H1 (cell line): ENCODE data around the gene GSDME. TPM values are rescaled to one million over a fixed set of nuclear protein-coding genes. Genes with fewer than 3 reads are reported as not detected.

Experiments
- CTCF ChIA-PET: fragments of 300-600 bp; sonication (Branson Sonifier 250); formaldehyde crosslinking; loops from one replicate; lab custom pipeline; 2021; ENCODE audit not compliant: partially characterized antibody; lab: Charles Lee
- POLR2A ChIA-PET: fragments of 300-600 bp; sonication (Branson Sonifier 250); formaldehyde crosslinking; loops from one replicate; lab custom pipeline; 2021; ENCODE audit warnings: inconsistent platforms; ENCODE audit not compliant: partially characterized antibody; lab: Charles Lee
- DNase-seq, 2 experiments: peaks; one replicate each; pipeline versions ENCODE4 v3.0.0 to v3.0.0-alpha.2; 2010 to 2022; ENCODE audit warnings: low spot score in 2 of 2, low read depth in 1 of 2, mixed read lengths in 1 of 2
- FAIRE-seq: peaks from 2 replicates; lab custom pipeline; 2011; peaks lifted over from hg19 to GRCh38; lab: Jason Lieb, UNC
- H2AFZ ChIP-seq: 2 replicates; pipeline ENCODE4 v1.8.1; 2012; ENCODE audit warnings: low read length, inconsistent platforms
- H2AK5ac ChIP-seq: 2 replicates; pipeline ENCODE4 v1.6.1; 2013; ENCODE audit warnings: low read depth, low read length
- H2BK120ac ChIP-seq: replicated peaks from 2 replicates; pipeline ENCODE3; 2013; ENCODE audit warnings: low read depth, low read length, inconsistent platforms
- H2BK12ac ChIP-seq: 2 replicates; pipeline ENCODE4 v1.6.1; 2013; ENCODE audit warnings: low read depth, low read length
- H2BK15ac ChIP-seq: 2 replicates; pipeline ENCODE4 v1.6.1; 2013; ENCODE audit warnings: low read length
- H2BK20ac ChIP-seq: 2 replicates; pipeline ENCODE4 v1.6.1; 2013; ENCODE audit warnings: low read length
- H2BK5ac ChIP-seq: 2 replicates; pipeline ENCODE4 v1.6.1; 2013; ENCODE audit warnings: low read depth, low read length
- H3K14ac ChIP-seq: 2 replicates; pipeline ENCODE4 v1.6.1; 2013; ENCODE audit warnings: inconsistent platforms; ENCODE audit not compliant: insufficient read length
- H3K18ac ChIP-seq: 2 replicates; pipeline ENCODE4 v1.6.1; 2013; ENCODE audit warnings: low read length; ENCODE audit errors: extremely low read depth
- H3K23ac ChIP-seq: 2 replicates; pipeline ENCODE4 v1.6.1; 2013; ENCODE audit warnings: inconsistent platforms; ENCODE audit not compliant: insufficient read length
- H3K23me2 ChIP-seq: 2 replicates; pipeline ENCODE4 v1.6.1; 2013; ENCODE audit warnings: low read depth, low read length
- H3K27ac ChIP-seq: 2 replicates; pipeline ENCODE4 v1.6.1; 2011; ENCODE audit warnings: low read depth, low read length, inconsistent platforms
- H3K27me3 ChIP-seq, 4 experiments: replicated peaks in 1 of 4; 1 replicate in 1 of 4; 2 replicates in 3 of 4; pipeline versions ENCODE4 v1.6.1 to v1.8.1; 2011 to 2013; ENCODE audit warnings: low read length in 3 of 4, mild to moderate bottlenecking in 3 of 4, inconsistent platforms in 2 of 4, mixed read lengths in 2 of 4, moderate library complexity in 1 of 4; ENCODE audit not compliant: control insufficient read depth in 3 of 4, insufficient read depth in 3 of 4; ENCODE audit errors: extremely low read depth in 1 of 4
- H3K36me3 ChIP-seq, 4 experiments: 2 replicates each; pipeline versions ENCODE4 v1.6.1 to v1.8.1; 2011 to 2013; ENCODE audit warnings: mild to moderate bottlenecking in 4 of 4, low read length in 3 of 4, moderate library complexity in 2 of 4, control low read depth in 1 of 4, inconsistent platforms in 1 of 4; ENCODE audit not compliant: insufficient read depth in 4 of 4, control insufficient read depth in 2 of 4
- H3K4ac ChIP-seq: replicated peaks from 2 replicates; pipeline ENCODE3; 2013; ENCODE audit warnings: low read length, low read depth, mixed read lengths, inconsistent platforms; ENCODE audit not compliant: insufficient read length
- H3K4me1 ChIP-seq, 4 experiments: replicated peaks in 1 of 4; 1 replicate in 1 of 4; 2 replicates in 3 of 4; pipeline versions ENCODE4 v1.6.1 to v1.8.1; 2011 to 2013; ENCODE audit warnings: low read length in 3 of 4, inconsistent platforms in 2 of 4, mixed read lengths in 1 of 4; ENCODE audit not compliant: insufficient read depth in 4 of 4, control insufficient read depth in 3 of 4
- H3K4me2 ChIP-seq, 2 experiments: 2 replicates each; pipeline versions ENCODE4 v1.6.1 to v1.8.1; 2011 to 2013; ENCODE audit warnings: low read depth in 2 of 2, low read length in 2 of 2, control low read depth in 1 of 2, inconsistent platforms in 1 of 2, mild to moderate bottlenecking in 1 of 2; ENCODE audit not compliant: insufficient read depth in 1 of 2
- H3K4me3 ChIP-seq, 4 experiments: fragments of 200-600, 300-600 bp in 1 of 4; sonication (generic), shearing (Covaris generic), sonication (Bioruptor Twin) in 1 of 4; 2 replicates each; pipeline versions ENCODE4 v1.5.1 to v1.8.1; 2011 to 2016; ENCODE audit warnings: low read length in 4 of 4, low read depth in 3 of 4, control low read depth in 2 of 4, inconsistent platforms in 2 of 4, mild to moderate bottlenecking in 2 of 4, mixed read lengths in 1 of 4, moderate library complexity in 1 of 4; ENCODE audit not compliant: insufficient read depth in 2 of 4; ENCODE audit errors: extremely low read depth in 1 of 4
- H3K56ac ChIP-seq: replicated peaks from 2 replicates; pipeline ENCODE3; 2013; ENCODE audit warnings: low read depth, mild to moderate bottlenecking, mixed read lengths, low read length, inconsistent platforms; ENCODE audit not compliant: insufficient read length
- H3K79me1 ChIP-seq: 2 replicates; pipeline ENCODE4 v1.6.1; 2013; ENCODE audit warnings: low read depth, low read length, control low read depth
- H3K79me2 ChIP-seq, 2 experiments: 2 replicates each; pipeline versions ENCODE4 v1.6.1 to v1.8.1; 2012 to 2013; ENCODE audit warnings: low read length in 2 of 2, mild to moderate bottlenecking in 2 of 2, inconsistent platforms in 1 of 2; ENCODE audit not compliant: insufficient read depth in 2 of 2, control insufficient read depth in 1 of 2
- H3K9ac ChIP-seq, 4 experiments: replicated peaks in 1 of 4; 1 replicate in 1 of 4; 2 replicates in 3 of 4; pipeline versions ENCODE4 v1.6.1 to v1.8.1; 2011 to 2013; ENCODE audit warnings: low read depth in 3 of 4, low read length in 3 of 4, control low read depth in 2 of 4, mild to moderate bottlenecking in 2 of 4, moderate library complexity in 2 of 4, inconsistent platforms in 1 of 4; ENCODE audit errors: extremely low read depth in 1 of 4
- H3K9me3 ChIP-seq, 2 experiments: 2 replicates each; pipeline versions ENCODE4 v1.6.1 to v1.8.1; 2012 to 2013; ENCODE audit warnings: mild to moderate bottlenecking in 2 of 2, moderate library complexity in 2 of 2, control low read depth in 1 of 2, inconsistent platforms in 1 of 2, low read depth in 1 of 2, low read length in 1 of 2, mixed read lengths in 1 of 2; ENCODE audit not compliant: insufficient read depth in 2 of 2
- H4K20me1 ChIP-seq, 2 experiments: replicated peaks in 1 of 2; 2 replicates each; pipeline versions ENCODE3 to v1.8.1; 2011 to 2013; ENCODE audit warnings: inconsistent platforms in 2 of 2, low read length in 2 of 2, mild to moderate bottlenecking in 1 of 2; ENCODE audit not compliant: insufficient read depth in 2 of 2, control insufficient read depth in 1 of 2
- H4K5ac ChIP-seq: 2 replicates; pipeline ENCODE4 v1.6.1; 2013; ENCODE audit warnings: low read length, low read depth, mixed read lengths, inconsistent platforms; ENCODE audit not compliant: insufficient read length
- H4K8ac ChIP-seq: 2 replicates; pipeline ENCODE4 v1.8.0; 2013; ENCODE audit warnings: mild to moderate bottlenecking, moderate library complexity, low read length, inconsistent platforms; ENCODE audit not compliant: insufficient read depth; ENCODE audit errors: extremely low read depth
- H4K91ac ChIP-seq: replicated peaks from 2 replicates; pipeline ENCODE3; 2013; ENCODE audit warnings: low read length, mixed read lengths, inconsistent platforms; ENCODE audit not compliant: insufficient read length
- EP300 ChIP-seq, 2 experiments: IDR thresholded peaks; 1 replicate in 1 of 2; 2 replicates in 1 of 2; pipeline ENCODE4 v1.6.1; 2011 to 2012; ENCODE audit warnings: low read depth in 2 of 2, low read length in 2 of 2, mild to moderate bottlenecking in 2 of 2, borderline replicate concordance in 1 of 2, inconsistent platforms in 1 of 2, moderate library complexity in 1 of 2
- JUN ChIP-seq: IDR thresholded peaks from 2 replicates; pipeline ENCODE4 v1.6.1; 2011; ENCODE audit warnings: low read depth, mild to moderate bottlenecking, improper control_type of control experiment, low read length
- KDM4A ChIP-seq: IDR thresholded peaks from one replicate; pipeline ENCODE4 v1.7.1; 2012; ENCODE audit warnings: low read depth, mild to moderate bottlenecking, moderate library complexity, low read length, inconsistent platforms; ENCODE audit not compliant: severe bottlenecking
- SP4 ChIP-seq: IDR thresholded peaks from 2 replicates; pipeline ENCODE4 v1.6.1; 2012; ENCODE audit warnings: low read length, inconsistent platforms
- SRF ChIP-seq: IDR thresholded peaks from 2 replicates; pipeline ENCODE4 v1.6.1; 2011; ENCODE audit warnings: mild to moderate bottlenecking, low read depth, low read length, moderate library complexity
- TBP ChIP-seq: IDR thresholded peaks from 2 replicates; pipeline ENCODE4 v1.6.1; 2011; ENCODE audit warnings: low read depth, low read length, improper control_type of control experiment
- WGBS, 2 experiments: shearing (Covaris generic) in 1 of 2; methylation state at CpG; one replicate each; pipeline versions ENCODE4 v1.1.6 to v1.1.7; 2013 to 2015; ENCODE audit warnings: low lambda C conversion rate in 2 of 2, mixed read lengths in 2 of 2, inconsistent platforms in 1 of 2, low coverage in 1 of 2, missing lambda C conversion rate in 1 of 2; ENCODE audit not compliant: insufficient replicate concordance in 2 of 2, insufficient coverage in 1 of 2, insufficient read length in 1 of 2; ENCODE audit errors: extremely low coverage in 1 of 2, missing lambda C conversion rate in 1 of 2; 5-methylcytosine and 5-hydroxymethylcytosine counted together
- polyA plus RNA-seq, 7 experiments: library from polyadenylated mRNA; depleted of rRNA in 3 of 7; stranded (reverse) in 5 of 7; unstranded in 2 of 7; fragments of >200 nt in 5 of 7; fragments of 200-250 nt in 2 of 7; gene quantifications; 1 replicate in 5 of 7; 2 replicates in 1 of 7; 4 replicates in 1 of 7; pipeline versions ENCODE4 v1.2.1 to v1.2.3, GENCODE V29; 2011 to 2013; ENCODE audit warnings: missing spikeins in 2 of 7, mixed read lengths in 2 of 7
- total RNA-seq: library from RNA; stranded (reverse); fragmentation: NEBNext Ultra II Directional; extraction: Animal tissue kit (Norgen Biotek cat#: 25700); gene quantifications from 2 replicates; pipeline ENCODE4 v1.2.1, GENCODE V29; 2021

Gene GSDME
- total and polyA plus RNA-seq, 2 of the 8 experiments (the other 6 are each of a cell fraction or from before 2014, with no cell fraction given) = 5.4 to 7.6 TPM

- Histone ChIP-seq H3K9ac (no peak overlapping the region), H3K27ac (no peak overlapping the region), H3K27me3 (no peaks in the 10 kb centered on the region), H2AK5ac (no peak overlapping the region), H3K23ac (no peak overlapping the region), H2BK5ac (no peak overlapping the region), H3K14ac (no peak overlapping the region), H4K20me1 (peaks cover 0 to 4% of the 10 kb centered on the region in 2 experiments), H4K8ac (no peak overlapping the region), H3K4me3 (no peak overlapping the region), H3K79me2 (peaks cover 0 to 15% of the 10 kb centered on the region in 2 experiments; a peak in 1 of 4 replicates), H4K5ac (no peak overlapping the region), H2BK15ac (no peak overlapping the region), H2AFZ (no peak overlapping the region), H3K4me1 (no peaks in the 10 kb centered on the region), H2BK12ac (no peak overlapping the region), H2BK20ac (no peak overlapping the region), H3K36me3 (no peaks in the 10 kb centered on the region; a peak in 2 of 8 replicates), H3K4me2 (no peak overlapping the region), H3K56ac (no peak overlapping the region), H3K23me2 (no peaks in the 10 kb centered on the region), H3K79me1 (no peaks in the 10 kb centered on the region; the same call in 1 of the 2 replicates), H3K18ac (no peak overlapping the region), H4K91ac (no peak overlapping the region), H2BK120ac (no peak overlapping the region), H3K9me3 (no peaks in the 10 kb centered on the region), H3K4ac (no peak overlapping the region)
- no peak for TF ChIP-seq JUN
- TF ChIP-seq EP300 (IDR thresholded peaks at IDR 0.05; ENCODE audit: borderline replicate concordance in 1 of 2, low read depth in 2 of 2, low read length in 2 of 2) = no peak
- TF ChIP-seq TBP = no peak
- no peak for TF ChIP-seq KDM4A
- TF ChIP-seq SRF = no peak
- TF ChIP-seq SP4 = no peak
- ChIA-PET CTCF (interaction anchor here (0.5 kb wide), 1 partner anchor 10 kb away, joined by 3 read pairs; no protein-coding TSS in a partner anchor), POLR2A (no interaction called here)
- WGBS, 2 experiments = 82% methylated on average over 1 of the region's 1 CpG; no CpG with 5 or more reads in 1 of the 2 experiments
- FAIRE-seq (no peak), DNase-seq (no peak)
Measured at GRCh38 chr7:24654305-24654704, 103.0 kb downstream of the GSDME start.
